SK-N-SH treated with all-trans-retinoic acid at 6 μM for 48 hours (cell line): Measurements from ENCODE around the gene PTRHD1.

Source experiments
- ARNTL ChIP-seq: fragments of 450-650 bp; formaldehyde crosslinking; IDR thresholded peaks from 2 replicates; pipeline ENCODE4 v1.5.0; 2020; ENCODE audit warnings: low read depth, mild to moderate bottlenecking, moderate library complexity, borderline replicate concordance
- BACH2 ChIP-seq: fragments of 250-450 bp; sonication (Bioruptor Pico); IDR thresholded peaks from 2 replicates; pipeline ENCODE4 v1.9.0; 2021; ENCODE audit warnings: mild to moderate bottlenecking, borderline replicate concordance
- CREB5 ChIP-seq: fragments of 250-450 bp; sonication (Bioruptor Pico); IDR thresholded peaks from 2 replicates; pipeline ENCODE4 v1.5.1; 2020; ENCODE audit warnings: low read depth, mild to moderate bottlenecking, moderate library complexity
- CSDC2 ChIP-seq: fragments of 250-450 bp; sonication (Bioruptor Pico); IDR thresholded peaks from 2 replicates; pipeline ENCODE4 v1.5.0; 2020; ENCODE audit warnings: mild to moderate bottlenecking, moderate library complexity
- ESRRG ChIP-seq: fragments of 250-450 bp; sonication (Bioruptor Pico); IDR thresholded peaks from 2 replicates; pipeline ENCODE4 v1.6.1; 2021; ENCODE audit warnings: mild to moderate bottlenecking
- PATZ1 ChIP-seq: fragments of 250-450 bp; sonication (Bioruptor Pico); IDR thresholded peaks from 2 replicates; pipeline ENCODE4 v1.8.0; 2020; ENCODE audit warnings: mild to moderate bottlenecking, moderate library complexity, borderline replicate concordance
- POU6F1 ChIP-seq: fragments of 250-450 bp; sonication (Bioruptor Pico); IDR thresholded peaks from 2 replicates; pipeline ENCODE4 v1.8.0; 2021; ENCODE audit warnings: low read depth, mild to moderate bottlenecking, moderate library complexity, borderline replicate concordance
- PPARA ChIP-seq: fragments of 250-450 bp; sonication (Bioruptor Pico); IDR thresholded peaks from 2 replicates; pipeline ENCODE4 v1.5.0; 2020; ENCODE audit warnings: mild to moderate bottlenecking, borderline replicate concordance
- RARB ChIP-seq: fragments of 250-450 bp; sonication (Bioruptor Pico); IDR thresholded peaks from 2 replicates; pipeline ENCODE4 v1.8.0; 2021; ENCODE audit warnings: mild to moderate bottlenecking, moderate library complexity
- SNAI2 ChIP-seq: fragments of 250-450 bp; sonication (Bioruptor Pico); IDR thresholded peaks from 2 replicates; pipeline ENCODE4 v1.5.0; 2020; ENCODE audit warnings: mild to moderate bottlenecking, moderate library complexity
- TSHZ2 ChIP-seq: fragments of 250-450 bp; sonication (Bioruptor Pico); IDR thresholded peaks from 2 replicates; pipeline ENCODE4 v1.5.0; 2020; ENCODE audit warnings: mild to moderate bottlenecking, moderate library complexity
- ZFP3 ChIP-seq: fragments of 250-450 bp; sonication (Bioruptor Pico); IDR thresholded peaks from 2 replicates; pipeline ENCODE4 v1.5.0; 2020; ENCODE audit warnings: mild to moderate bottlenecking, moderate library complexity
- ZFP30 ChIP-seq: fragments of 450-650 bp; formaldehyde crosslinking; IDR thresholded peaks from 2 replicates; pipeline ENCODE4 v1.5.0; 2022; ENCODE audit warnings: mild to moderate bottlenecking, moderate library complexity
- ZNF8 ChIP-seq: fragments of 450-650 bp; formaldehyde crosslinking; IDR thresholded peaks from 2 replicates; pipeline ENCODE4 v1.5.0; 2020; ENCODE audit warnings: mild to moderate bottlenecking, moderate library complexity

GRCh38 chr2:24743924-24744323, 49.3 kb downstream of the PTRHD1 start:
- TF ChIP-seq ARNTL (CRISPR knock-in tag) (no peak), PPARA (CRISPR knock-in tag) (no peak), PATZ1 (no peak), BACH2 (CRISPR knock-in tag) (no peak), ZFP30 (CRISPR knock-in tag) (no peak), CSDC2 (CRISPR knock-in tag) (no peak), ZNF8 (CRISPR knock-in tag) (no peak), CREB5 (CRISPR knock-in tag) (no peak), POU6F1 (CRISPR knock-in tag) (no peak), ZFP3 (CRISPR knock-in tag) (no peak), RARB (CRISPR knock-in tag) (no peak), ESRRG (CRISPR knock-in tag) (no peak), SNAI2 (CRISPR knock-in tag) (no peak), TSHZ2 (CRISPR knock-in tag) (no peak)
